Stimulated activated CD8-positive, alpha-beta memory T cell treated with anti-CD3 and anti-CD28 coated beads, Interleukin-12 subunit alpha, Interleukin-12 subunit beta, amount 100 ng/mL, for 24 hours (primary cell): ENCODE data around the gene TSPAN31.
"Not testable (repeated sequence)": the region's sequence is repeated elsewhere in the genome, so short reads cannot be mapped to it uniquely, and the experiment has no call there.

ENCODE experiments used
- DNase-seq: peaks from one replicate; pipeline ENCODE4 v3.0.0-alpha.2; 2020; ENCODE audit errors: extremely low read depth

TSPAN31 gene, protein sequence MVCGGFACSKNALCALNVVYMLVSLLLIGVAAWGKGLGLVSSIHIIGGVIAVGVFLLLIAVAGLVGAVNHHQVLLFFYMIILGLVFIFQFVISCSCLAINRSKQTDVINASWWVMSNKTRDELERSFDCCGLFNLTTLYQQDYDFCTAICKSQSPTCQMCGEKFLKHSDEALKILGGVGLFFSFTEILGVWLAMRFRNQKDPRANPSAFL

DNA sequence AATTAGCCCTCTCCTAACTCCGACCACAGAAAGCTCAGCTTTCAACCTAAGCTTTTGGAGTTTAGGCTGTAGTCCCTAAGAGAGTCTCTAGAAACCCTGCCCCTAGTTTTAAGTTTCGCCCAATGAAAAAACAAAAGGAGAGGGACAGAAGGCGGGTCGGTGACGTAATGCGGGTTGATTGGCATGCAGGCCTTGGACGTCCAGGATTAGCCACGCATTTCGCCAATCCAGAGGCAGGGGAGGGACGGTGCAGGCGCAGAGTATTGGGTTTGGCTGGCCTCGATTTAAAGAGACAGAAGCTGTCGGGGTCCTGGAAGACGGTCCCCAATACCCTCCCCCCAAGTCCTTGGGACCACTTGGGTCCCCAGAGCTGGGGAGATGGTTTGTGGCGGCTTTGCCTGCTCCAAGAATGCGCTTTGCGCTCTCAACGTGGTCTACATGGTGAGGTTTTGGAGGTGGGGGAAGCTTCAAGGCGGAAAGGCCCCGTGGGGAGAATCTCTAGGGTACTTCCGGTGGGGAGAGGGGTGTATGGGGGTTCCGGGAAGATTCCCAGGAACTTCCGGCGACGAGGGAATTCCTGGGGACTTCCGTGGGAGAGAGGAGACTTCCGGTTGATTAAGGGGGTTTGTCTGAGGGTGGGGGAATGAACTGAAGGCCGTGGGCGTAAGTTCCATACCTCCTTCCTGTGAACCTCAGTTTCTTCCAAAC, at the start of gene TSPAN31:
TSS of gene TSPAN31 (plus strand) at position 263 of the 708 bp plus-strand sequence. CDS start at position 379, 116 bp downstream.
- peak; percentile 86 for DNase-seq

DNA sequence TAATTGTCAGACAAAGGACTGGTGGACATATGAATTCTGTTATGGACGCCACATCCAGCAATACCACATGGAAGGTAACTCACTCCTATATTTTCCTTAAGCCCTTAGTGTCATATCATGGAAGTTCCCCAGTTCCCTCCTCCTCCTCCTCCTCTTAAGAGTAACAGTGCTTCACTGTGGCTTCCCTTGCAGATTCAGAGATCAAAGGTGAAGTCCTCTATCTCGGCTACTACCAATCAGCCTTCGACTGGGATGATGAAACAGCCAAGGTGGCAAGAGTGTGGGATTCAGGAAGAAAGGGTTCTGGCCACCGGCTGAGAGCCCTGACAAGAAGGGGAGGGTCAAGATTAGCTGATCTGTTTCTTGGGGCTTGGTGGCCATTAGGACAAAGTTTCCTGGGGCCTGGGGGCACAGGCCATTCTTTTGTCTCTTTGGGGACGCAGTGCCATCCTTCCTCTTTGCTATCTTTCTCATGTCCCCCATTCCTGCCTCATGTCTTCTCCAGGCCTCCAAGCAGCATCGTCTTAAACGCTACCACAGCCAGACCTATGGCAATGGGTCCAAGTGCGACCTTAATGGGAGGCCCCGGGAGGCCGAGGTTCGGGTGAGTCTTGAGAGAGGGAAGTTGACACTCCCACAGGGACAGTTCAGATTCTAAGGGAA, 48.9 kb upstream of the TSPAN31 start:
- DNase-seq: no peak

DNA sequence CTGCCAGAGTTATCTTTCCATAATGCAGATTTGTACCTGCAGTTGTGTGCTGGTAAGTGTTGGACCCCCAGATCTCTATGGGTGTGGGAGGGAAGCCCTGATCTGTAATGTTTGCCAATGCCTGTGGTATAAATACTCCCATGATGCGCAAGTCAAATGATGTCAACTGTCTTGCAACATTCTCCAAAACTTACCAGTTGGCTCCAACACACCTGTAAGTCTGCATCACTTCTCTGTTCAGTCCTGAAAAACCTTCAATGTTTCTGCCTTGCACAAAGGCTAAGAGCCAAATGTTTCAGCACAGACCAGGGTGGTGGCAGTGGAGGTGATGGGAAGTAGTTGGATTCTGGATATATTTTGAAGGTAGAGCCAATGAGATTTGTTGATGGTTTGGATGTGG, 47.8 kb upstream of the TSPAN31 start:
- no peak for DNase-seq

DNA sequence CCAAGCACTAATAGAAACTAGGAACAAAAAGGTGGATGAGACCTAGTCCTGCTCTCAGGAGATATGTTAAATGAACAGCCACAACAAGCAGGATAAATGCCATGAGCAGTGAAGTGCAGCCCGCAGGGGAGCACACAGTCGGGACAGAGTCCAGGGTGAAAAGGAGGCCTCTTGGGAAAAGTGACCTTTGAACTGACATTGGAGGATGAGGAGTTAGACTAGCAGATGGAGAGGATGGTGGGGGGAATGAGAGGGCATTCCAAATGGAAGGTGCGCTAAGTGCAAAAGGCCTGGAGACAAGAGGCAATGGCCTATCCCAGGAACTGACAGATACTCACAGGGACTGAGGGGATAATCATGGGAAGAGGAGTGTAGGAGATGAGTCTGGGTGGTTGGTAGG, 46.4 kb upstream of the TSPAN31 start:
- no peak for DNase-seq

DNA sequence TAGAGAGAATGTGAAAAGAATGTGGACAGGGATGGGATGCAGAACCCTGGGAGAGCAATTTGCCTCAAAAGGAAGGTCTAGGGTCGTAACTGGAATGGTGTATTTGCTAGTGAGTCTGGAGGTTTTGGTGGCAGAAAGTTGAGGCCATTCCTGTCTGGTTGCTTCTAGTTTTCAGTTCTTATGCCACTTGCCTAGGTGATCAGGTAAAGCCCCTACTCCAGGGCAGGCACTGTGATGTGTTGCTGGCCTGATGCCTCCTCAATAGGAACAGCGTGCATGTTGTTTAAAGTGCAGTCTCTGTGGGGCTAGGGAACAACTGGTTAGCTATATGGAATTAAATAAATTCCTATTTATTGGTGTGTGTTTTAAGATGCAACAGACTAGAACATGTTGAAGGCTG, 44.5 kb upstream of the TSPAN31 start:
- no peak for DNase-seq

DNA sequence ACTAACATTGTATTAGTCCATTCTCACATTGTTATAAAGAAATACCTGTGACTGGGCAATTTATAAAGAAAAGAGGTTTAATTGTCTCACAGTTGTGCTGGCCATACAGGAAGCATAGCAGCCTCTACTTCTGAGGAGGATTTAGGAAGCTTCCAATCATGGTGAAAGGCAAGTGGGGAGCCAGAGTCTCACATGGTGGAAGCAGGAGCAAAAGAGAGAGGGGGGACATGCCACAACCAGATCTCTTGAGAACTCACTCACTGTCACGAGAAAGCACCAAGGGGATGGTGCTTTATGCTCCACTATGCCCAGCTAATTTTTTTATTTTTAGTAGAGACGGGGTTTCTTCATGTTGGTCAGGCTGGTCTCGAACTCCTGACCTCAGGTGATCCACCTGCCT, 37.6 kb upstream of the TSPAN31 start:
- DNase-seq: no peak

DNA sequence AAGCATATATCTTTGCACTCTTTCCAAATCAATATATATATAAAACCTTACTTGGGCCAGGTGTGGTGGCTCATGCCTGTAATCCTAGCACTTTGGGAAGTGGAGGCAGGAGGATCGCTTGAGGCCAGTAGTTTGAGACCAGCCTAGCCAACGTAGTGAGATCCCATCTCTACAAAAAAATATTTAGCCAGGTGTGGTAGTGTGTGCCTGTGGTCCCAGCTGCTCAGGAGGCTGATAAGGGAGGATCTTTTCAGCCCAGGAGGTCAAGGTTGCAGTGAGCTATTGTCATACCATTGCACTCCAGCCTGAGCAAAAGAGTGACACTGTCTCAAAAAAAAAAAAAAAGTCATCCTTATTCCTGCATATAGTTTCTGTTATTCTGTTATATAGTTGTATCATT, 36.5 kb upstream of the TSPAN31 start:
- DNase-seq: no peak

DNA sequence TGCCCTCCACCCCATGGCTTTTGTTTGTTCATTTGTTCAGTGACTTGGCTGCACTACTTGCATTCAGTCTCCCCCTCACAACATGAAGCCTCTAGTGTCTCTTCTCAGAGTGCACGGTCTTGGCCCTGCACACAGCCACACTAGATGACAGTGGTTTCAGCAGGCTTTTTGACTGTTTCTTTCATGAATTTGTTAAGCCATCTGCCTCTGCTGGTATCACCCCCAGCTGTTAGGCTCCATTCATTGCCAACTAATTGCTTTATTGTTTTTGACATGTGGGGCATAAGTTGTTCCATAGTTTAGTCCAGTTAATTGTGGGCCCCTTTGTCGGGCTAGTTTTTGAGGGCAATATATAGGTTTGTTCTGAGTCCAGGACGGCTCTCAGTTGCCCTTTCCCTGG, 32.1 kb upstream of the TSPAN31 start:
- no peak for DNase-seq

DNA sequence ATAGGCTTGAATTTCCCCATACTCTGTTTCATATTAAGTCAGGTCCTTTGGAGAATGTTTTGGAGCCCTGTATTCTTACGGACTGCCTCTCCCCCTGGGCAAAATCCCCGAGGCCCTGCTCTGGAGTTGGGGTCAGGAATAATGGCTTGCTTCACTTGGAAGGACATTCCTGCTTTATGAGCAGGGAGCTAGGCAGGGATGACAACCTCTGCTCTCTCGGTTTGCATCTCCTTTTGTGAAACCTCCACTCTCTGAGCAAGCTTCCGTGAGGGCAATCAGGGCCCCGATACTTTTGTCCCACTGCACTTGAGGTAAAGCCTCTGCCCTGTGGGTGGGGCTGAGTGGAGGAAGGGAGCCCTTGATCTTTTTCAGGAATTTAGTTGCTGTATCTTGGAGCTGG, 31.6 kb upstream of the TSPAN31 start:
- DNase-seq: no peak

DNA sequence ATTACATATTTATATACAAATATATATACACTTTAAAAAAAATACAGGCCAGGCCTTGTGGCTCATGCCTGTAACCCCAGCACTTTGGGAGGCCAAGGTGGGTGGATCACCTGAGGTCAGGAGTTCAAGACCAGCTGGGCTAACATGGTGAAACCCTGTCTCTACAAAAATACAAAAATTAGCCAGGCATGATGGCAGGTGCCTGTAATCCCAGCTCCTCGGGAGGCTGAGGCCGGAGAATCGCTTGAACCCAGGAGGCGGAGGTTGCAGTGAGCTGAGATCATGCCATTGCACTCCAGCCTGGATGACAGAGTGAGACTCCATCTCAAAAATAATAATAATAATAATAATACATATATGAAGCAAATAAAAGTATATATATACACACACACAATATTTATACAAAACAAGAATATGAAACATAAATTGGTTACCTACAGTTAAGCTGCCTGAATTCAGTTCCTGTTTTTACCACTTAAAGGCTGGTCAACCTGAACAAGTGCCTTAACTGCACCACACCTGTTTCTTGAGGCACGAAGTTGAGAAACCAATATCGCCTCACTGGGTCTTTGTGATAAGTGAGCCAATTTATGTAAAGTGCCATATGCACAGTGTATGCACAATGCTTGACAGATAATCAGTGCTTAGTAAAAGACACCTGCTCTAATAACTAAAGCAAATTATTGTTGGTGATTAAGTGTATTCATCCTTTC, 29.6 kb upstream of the TSPAN31 start:
- DNase-seq: not testable (repeated sequence)

DNA sequence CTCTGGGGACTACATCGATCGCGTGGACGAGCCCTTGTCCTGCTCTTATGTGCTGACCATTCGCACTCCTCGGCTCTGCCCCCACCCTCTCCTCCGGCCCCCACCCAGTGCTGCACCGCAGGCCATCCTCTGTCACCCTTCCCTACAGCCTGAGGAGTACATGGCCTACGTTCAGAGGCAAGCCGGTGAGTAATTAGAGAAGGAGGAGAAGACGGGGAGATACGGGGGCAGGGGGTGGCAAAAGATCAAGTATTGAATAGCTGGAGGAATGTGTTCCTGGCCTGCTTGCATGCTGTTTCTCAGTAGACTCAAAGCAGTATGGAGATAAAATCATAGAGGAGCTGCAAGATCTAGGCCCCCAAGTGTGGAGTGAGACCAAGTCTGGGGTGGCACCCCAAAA, 29.1 kb upstream of the TSPAN31 start:
- no peak for DNase-seq

DNA sequence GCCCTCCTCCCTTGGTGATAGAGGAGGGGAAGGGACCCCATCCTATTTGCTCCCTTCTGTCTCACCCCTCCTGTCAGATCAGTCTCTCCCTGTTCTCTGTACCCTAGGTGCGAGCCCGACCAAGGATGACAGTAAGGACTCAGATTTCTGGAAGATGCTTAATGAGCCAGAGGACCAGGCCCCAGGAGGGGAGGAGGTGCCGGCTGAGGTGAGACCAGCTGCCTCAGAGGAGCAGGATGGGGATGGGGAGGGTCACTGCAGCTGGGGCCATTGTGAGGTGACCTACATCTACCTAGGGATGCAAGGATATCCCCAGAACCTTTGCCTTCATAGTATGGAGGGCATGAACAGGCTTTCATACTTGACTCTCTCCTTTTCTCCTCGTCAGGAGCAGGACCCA, 28.5 kb upstream of the TSPAN31 start:
- DNase-seq: no peak

DNA sequence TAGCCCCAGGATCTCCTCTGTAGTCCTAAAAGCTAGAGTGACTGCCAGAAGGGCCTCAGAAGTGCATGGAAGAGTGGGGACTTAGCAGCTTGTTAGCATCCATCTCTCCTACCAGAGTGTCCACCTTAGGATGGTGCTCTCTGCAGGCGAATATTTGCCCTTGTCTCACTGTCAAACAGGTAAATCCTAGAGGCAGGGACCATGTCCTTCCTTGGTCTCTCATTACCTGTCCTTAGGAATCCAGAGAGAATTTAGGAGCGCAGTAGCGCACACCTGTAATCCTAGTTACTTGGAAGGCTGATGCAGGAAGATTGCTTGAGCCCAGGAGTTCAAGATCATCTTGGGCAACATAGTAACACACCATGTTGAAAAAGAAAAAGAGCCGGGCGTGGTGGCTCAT, 27.7 kb upstream of the TSPAN31 start:
- no peak for DNase-seq

DNA sequence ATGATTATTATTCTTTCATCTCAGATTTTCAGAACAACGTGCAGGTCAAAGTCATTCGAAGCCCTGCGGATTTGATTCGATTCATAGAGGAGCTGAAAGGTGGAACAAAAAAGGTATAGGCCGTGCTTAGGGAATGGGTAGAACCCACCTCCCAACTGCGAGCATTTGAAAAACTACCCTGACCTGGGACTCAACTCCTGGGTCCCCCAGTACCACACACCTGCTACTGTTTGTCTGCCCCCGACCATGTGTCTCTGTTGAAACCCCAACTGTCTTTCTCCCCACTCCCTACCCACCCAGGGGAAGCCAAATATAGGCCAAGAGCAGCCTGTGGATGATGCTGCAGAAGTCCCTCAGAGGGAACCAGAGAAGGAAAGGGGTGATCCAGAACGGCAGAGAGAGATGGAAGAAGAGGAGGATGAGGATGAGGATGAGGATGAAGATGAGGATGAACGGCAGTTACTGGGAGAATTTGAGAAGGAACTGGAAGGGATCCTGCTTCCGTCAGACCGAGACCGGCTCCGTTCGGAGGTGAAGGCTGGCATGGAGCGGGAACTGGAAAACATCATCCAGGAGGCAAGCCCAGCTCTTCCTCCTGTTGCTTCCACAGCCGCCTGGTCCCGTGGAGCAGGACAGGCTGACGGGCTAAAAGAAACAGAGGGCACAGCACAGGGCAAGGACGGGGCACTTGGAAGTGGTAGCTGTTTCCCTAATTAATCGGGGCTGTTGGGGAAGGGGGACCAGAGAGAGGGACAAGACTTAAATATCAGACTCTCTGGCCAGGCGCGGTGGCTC, 26.8 kb upstream of the TSPAN31 start:
- DNase-seq: no peak

DNA sequence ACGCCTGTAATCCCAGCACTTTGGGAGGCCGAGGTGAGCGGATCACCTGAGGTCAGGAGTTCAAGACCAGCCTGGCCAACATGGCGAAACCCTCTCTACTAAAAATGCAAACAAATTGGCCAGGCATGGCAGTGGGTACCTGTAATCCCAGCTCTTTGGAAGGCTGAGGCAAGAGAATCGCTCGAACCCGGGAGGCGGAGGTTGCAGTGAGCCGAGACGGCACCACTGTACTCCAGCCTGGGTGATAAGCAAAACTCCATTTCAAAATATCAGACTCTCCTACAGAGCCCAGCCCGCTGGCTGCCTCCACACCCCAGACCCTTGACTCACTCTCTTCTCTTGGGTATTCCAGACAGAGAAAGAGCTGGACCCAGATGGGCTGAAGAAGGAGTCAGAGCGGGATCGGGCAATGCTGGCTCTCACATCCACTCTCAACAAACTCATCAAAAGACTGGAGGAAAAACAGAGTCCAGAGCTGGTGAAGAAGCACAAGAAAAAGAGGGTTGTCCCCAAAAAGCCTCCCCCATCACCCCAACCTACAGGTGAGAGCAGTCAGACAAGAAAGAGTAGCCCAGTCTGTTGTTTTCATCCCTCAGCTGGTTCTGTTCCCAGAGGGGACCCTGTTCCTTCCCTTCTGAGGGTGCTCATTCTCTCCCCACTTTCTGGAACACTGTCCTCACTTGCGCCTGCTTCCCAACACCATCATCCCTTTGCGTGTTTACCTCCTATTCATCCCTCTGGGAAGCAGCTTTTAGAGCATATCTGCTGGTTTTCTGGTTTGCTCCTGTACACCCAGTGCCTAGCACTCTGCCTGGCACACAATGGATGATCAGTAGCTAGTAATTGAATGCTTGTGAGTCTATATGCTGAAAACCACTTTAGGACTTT, 26.0 kb upstream of the TSPAN31 start:
- no peak for DNase-seq

DNA sequence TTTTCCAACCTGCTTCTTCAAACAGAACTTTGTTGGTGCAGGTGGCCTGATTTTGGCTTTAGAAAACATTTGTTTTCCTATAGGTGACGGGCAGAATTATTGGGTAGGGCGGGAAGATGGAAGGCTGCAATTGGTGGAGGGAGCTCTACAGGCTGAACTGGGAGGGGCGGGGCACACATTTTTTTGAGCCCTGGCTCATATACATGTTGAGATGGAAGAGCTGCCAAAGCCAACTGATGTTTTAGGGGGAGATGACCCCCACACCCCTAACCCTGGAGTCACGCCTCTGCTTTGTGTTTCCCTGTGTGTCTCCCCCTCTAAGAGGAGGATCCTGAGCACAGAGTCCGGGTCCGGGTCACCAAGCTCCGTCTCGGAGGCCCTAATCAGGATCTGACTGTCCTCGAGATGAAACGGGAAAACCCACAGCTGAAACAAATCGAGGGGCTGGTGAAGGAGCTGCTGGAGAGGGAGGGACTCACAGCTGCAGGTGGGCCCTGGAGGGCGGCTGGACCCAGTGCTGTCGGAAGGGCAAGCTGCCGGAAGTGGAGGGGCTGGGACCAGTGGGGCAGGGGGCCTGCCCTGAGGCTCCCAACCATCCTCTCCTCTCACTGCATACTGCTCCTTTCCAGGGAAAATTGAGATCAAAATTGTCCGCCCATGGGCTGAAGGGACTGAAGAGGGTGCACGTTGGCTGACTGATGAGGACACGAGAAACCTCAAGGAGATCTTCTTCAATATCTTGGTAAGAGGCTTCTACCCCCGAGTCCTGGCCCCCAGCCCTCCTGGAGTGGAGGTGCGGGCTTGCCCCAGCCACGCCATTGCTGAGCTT, 24.8 kb upstream of the TSPAN31 start:
- no peak for DNase-seq

DNA sequence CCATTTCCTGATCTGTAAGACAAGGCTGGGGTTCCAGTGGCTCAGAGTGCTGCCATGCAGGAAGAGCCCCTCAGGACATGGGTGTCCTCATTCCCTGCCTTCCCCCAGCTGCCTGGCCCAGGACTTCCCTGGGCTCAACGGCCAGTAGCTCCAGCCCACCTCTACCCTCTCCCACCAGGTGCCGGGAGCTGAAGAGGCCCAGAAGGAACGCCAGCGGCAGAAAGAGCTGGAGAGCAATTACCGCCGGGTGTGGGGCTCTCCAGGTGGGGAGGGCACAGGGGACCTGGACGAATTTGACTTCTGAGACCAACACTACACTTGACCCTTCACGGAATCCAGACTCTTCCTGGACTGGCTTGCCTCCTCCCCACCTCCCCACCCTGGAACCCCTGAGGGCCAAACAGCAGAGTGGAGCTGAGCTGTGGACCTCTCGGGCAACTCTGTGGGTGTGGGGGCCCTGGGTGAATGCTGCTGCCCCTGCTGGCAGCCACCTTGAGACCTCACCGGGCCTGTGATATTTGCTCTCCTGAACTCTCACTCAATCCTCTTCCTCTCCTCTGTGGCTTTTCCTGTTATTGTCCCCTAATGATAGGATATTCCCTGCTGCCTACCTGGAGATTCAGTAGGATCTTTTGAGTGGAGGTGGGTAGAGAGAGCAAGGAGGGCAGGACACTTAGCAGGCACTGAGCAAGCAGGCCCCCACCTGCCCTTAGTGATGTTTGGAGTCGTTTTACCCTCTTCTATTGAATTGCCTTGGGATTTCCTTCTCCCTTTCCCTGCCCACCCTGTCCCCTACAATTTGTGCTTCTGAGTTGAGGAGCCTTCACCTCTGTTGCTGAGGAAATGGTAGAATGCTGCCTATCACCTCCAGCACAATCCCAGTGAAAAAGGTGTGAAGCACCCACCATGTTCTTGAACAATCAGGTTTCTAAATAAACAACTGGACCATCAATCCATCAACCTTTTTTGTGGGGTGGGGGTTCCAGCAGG, 23.9 kb upstream of the TSPAN31 start:
- DNase-seq: no peak

DNA sequence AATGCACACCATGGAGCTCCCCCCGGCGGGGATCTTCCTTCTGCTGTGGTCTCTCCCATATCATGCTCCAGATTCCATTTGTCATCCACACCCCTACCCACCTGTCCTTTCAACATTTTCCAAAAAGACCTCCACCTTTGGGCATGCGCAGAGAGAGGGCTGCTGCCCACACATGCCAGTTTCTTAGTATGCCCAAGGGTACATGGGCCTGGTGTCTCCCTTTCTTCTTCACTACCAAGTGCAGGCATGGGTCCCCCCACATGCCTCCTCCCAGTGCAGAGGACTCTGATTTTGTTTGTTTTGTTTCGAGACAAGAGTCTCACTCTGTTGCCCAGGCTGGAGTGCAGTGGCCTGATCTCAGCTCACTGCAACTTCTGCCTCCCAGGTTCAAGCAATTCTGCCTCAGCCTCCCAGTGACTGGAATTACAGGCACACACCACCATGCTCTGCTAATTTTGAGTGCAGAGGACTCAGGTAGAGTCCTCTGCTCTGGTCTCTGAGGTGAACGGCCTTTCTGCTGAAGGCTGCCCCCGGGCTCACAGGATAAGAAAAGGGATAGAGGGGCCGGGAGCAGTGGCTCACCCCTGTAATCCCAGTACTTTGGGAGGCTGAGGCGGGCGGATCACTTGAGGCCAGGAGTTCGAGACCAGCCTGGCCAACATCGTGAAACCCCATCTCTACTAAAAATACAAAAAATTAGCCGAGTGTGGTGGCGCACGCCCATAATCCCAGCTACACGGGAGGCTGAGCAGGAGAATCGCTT, 22.8 kb upstream of the TSPAN31 start:
- DNase-seq: not testable (repeated sequence)
